ENCODE results near the gene BCL3.

DNA sequence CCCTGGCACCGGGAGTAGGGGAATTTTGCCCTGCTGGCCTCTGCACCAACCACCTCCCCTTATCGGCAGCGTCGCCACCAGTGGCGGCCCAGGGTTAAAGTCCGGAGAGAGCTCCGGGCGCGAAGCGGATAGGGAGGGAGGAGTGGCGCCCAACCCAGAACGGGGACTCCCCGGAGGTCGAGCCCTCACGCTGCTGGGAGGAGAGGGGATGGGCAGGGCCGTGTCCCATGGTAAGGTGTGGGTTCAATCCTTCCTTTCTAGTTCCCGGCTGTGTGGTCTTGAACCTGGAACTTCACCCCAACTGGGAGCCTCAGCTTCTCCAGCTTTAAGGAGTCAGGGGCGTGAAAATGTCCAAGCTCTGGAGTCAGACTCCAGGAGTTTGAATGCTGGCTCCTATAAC is 23.3 kb upstream of the BCL3 start:
- TF ChIP-seq, protein P1, sequence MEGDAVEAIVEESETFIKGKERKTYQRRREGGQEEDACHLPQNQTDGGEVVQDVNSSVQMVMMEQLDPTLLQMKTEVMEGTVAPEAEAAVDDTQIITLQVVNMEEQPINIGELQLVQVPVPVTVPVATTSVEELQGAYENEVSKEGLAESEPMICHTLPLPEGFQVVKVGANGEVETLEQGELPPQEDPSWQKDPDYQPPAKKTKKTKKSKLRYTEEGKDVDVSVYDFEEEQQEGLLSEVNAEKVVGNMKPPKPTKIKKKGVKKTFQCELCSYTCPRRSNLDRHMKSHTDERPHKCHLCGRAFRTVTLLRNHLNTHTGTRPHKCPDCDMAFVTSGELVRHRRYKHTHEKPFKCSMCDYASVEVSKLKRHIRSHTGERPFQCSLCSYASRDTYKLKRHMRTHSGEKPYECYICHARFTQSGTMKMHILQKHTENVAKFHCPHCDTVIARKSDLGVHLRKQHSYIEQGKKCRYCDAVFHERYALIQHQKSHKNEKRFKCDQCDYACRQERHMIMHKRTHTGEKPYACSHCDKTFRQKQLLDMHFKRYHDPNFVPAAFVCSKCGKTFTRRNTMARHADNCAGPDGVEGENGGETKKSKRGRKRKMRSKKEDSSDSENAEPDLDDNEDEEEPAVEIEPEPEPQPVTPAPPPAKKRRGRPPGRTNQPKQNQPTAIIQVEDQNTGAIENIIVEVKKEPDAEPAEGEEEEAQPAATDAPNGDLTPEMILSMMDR (IDR thresholded peaks at IDR 0.05 in 4 of 5, conservative IDR thresholded peaks at IDR 0.05 in 1 of 5): no peak
- TF ChIP-seq POLR2A (IDR thresholded peaks at IDR 0.05): no peak
